GM13976 (cell line): ENCODE results near the gene YY1.
"Not testable (repeated sequence)": the region's sequence is repeated elsewhere in the genome, so short reads cannot be mapped to it uniquely, and the experiment has no call there.

Experiments used
- DNase-seq: peaks from one replicate; pipeline ENCODE4 v3.0.0; 2012; ENCODE audit warnings: low spot score
- CTCF ChIP-seq: IDR thresholded peaks from 2 replicates; pipeline ENCODE4 v1.5.1; 2012; ENCODE audit warnings: borderline replicate concordance, mild to moderate bottlenecking; ENCODE audit not compliant: insufficient read depth; ENCODE audit errors: extremely low read depth, missing control alignments, control extremely low read depth
- in situ Hi-C: fragments of 300-500 bp; cut with MboI; formaldehyde crosslinking; loops from one replicate; pipeline ENCODE4 v1.12.0; 2022; ENCODE audit warnings: low sequenced_read_pairs, mixed read lengths, inconsistent platforms; ENCODE audit not compliant: unreplicated experiment

Gene YY1

GRCh38 chr14:100304825-100305323 is 65.9 kb downstream of the YY1 start:
- no peak for DNase-seq
- no peak for TF ChIP-seq CTCF
- in situ Hi-C loops = no loop called here

- in situ Hi-C loops = no loop called here
- no peak for TF ChIP-seq CTCF
- DNase-seq = no peak
Measured at GRCh38 chr14:100305324-100306100, 66.6 kb downstream of the YY1 start.

- no peak for TF ChIP-seq CTCF
- in situ Hi-C loops = no loop called here
- peak; percentile 96 for DNase-seq
Measured at GRCh38 chr14:100306101-100306997, 67.4 kb downstream of the YY1 start, which contains the start of gene SLC25A29. TSS of gene SLC25A29 (minus strand) at chr14:100306444. CDS start at chr14:100306232, 212 bp downstream.

- TF ChIP-seq CTCF = no peak
- DNase-seq = no peak
- in situ Hi-C loops = no loop called here
Measured at GRCh38 chr14:100306998-100307765, 68.2 kb downstream of the YY1 start.

GRCh38 chr14:100307766-100308426 is 69.0 kb downstream of the YY1 start:
- no peak for DNase-seq
- no peak for TF ChIP-seq CTCF
- in situ Hi-C loops = no loop called here

- DNase-seq, in situ Hi-C loops: not testable (repeated sequence)
Measured at GRCh38 chr14:100308427-100308792, 69.5 kb downstream of the YY1 start.
